Erythroblast (primary cell): Measurements from ENCODE around the gene CEP83.

Experiments used
- GATA1 ChIP-seq: IDR thresholded peaks from 2 replicates; pipeline ENCODE4 v1.6.1; 2011; ENCODE audit warnings: low read depth, mild to moderate bottlenecking, control low read depth, low read length, moderate library complexity
- POLR2A ChIP-seq: IDR thresholded peaks from 2 replicates; pipeline ENCODE4 v1.6.1; 2011; ENCODE audit warnings: mild to moderate bottlenecking, low read length

DNA sequence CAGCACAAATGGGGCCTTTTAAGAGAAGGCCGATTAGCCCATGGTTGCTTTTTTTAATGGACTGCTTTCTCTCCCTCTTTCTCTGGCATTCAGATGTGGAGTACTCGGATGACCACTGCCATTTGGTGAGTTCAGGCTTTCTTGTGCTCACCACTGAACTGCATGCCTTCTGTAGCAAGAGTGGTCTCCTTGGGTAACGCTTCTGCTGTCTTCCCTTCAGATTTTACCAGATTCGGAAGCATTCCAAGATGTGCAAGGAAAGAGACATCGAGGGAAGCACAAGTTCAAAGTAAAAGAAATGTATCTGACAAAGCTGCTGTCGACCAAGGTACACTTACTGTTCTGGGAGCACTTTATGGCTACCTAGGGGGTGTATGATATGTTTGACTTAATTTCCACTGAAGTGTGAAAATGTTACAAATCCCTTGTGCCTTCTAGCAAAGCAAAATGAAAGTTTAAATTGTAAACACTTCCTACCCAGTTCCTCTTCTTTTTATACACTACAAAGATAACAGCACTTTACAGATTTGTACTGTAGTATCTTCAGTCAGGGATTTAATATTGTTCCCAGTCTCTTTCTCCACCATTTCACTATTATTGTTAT is 162.5 kb downstream of the CEP83 start:
- TF ChIP-seq POLR2A: no peak
- TF ChIP-seq GATA1: no peak
